ENCODE measurements around the gene ARAP1.

ARAP1 gene

DNA sequence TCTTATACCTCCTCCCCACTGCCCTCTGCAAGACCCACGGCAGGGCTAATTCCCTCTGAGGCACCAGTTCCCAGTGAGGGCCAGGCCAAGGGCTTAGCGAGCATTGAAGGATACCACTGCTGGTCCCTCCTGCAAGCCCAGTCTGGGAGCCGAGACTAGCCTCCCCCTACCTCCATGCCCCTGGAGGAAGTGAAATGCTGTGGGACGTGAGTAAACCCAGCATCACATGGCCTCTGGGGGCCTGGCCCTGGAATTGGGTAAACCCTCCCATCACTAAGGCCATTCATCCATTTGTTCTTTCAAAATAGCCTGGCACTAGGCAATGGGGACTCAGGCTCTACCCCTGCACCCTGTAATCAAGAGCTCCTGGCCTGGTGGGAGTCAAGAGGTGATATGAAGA is 24.7 kb downstream of the ARAP1 start:
- Histone ChIP-seq H3K4me1 (ENCODE audit: control insufficient read depth, insufficient read depth, low read depth, low read length) (peaks cover 18% of the 10 kb centered on the region), H2BK120ac (ENCODE audit: low read depth, low read length) (no peak overlapping the region), H3K18ac (ENCODE audit: low read depth in 1 of 2, low read length in 2 of 2) (no peak overlapping the region), H4K91ac (ENCODE audit: low read length) (no peak overlapping the region), H3K27me3 (ENCODE audit: control insufficient read depth in 1 of 2, insufficient read depth in 1 of 2, low read length in 2 of 2) (no peaks in the 10 kb centered on the region), H2BK5ac (ENCODE audit: low read depth, low read length, poor library complexity, severe bottlenecking) (no peak overlapping the region), H3K14ac (ENCODE audit: low read length in 2 of 2) (no peak overlapping the region), H3K4me3 (ENCODE audit: insufficient read depth in 1 of 2, low read depth in 1 of 2, low read length in 2 of 2) (peak overlapping the region in 1 of 2 experiments; percentile 12), H3K36me3 (ENCODE audit: control insufficient read depth in 1 of 2, insufficient read depth in 2 of 2, low read depth in 1 of 2, low read length in 2 of 2) (peaks cover 22 to 25% of the 10 kb centered on the region in 2 experiments), H3K79me1 (replicated peaks; ENCODE audit: low read length, poor library complexity, severe bottlenecking) (peaks cover 24% of the 10 kb centered on the region), H3K4ac (ENCODE audit: low read depth in 1 of 2, low read length in 2 of 2) (no peak overlapping the region), H3K23ac (ENCODE audit: low read length in 2 of 2) (no peak overlapping the region), H2BK12ac (ENCODE audit: low read length in 2 of 2) (peak overlapping the region in 1 of 2 experiments; percentile 61), H3K9me3 (ENCODE audit: control insufficient read depth, low read length) (peaks cover 3% of the 10 kb centered on the region), H4K8ac (ENCODE audit: low read length) (no peak overlapping the region), H2BK15ac (ENCODE audit: low read depth, poor library complexity, severe bottlenecking) (no peak overlapping the region), H3K27ac (ENCODE audit: low read length, poor library complexity, severe bottlenecking) (no peak overlapping the region), H2AK5ac (ENCODE audit: low read length, severe bottlenecking) (no peak overlapping the region), H3K4me2 (ENCODE audit: low read length, poor library complexity, severe bottlenecking) (no peak overlapping the region), H3K9ac (ENCODE audit: low read length) (peak overlapping the region; percentile 52), H2AFZ (ENCODE audit: low read depth, low read length) (no peak overlapping the region)
- no peak for DNase-seq
- WGBS = 58% methylated on average over 4 of the region's 4 CpGs

DNA sequence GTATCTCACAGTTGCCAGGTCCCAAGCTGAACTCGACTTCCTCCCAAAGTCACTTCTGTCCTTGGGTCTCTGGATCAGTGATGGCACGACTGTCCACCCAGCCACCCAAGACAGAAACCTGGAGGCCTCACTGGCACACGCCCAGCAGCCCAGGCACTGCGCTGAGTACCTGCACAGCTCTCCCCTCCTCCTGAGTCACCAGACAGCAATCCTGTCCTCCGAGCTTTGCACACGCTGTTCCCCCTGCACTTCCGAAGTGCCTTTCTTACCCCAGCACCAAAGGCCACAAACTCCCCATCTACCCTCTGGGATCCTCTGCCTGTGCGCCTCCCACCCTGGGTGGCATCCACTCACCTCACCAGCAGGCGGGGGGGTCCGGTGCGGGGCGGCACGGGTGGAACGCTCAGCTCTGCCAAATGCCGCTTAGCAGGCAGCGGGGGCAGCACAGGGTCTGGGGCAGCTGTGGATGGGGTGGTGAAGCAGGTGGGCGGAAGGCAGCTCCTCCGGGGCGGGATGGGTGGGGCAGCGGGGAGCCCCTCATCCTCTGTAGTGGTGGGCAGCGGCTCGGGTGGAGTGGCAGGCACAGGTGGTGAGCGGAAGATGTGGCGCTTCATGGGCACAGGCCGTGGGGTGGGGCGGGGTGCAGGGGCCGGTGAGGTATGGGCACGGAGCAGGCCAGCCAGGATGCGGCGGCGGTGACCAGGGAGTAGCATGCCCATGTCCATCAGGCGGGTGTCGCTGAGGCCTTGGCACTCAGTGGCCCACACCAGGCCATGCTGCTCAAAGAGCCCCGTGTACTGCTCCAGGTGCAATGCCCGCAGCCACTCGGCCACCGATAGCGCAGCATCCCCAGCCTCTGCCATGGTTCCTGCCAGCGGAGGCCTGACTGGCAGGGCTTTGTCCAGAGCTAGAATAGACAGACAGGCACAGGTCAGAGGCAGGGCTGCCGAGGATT is 25.7 kb downstream of the ARAP1 start:
- Histone ChIP-seq H3K27me3 (ENCODE audit: control insufficient read depth in 1 of 2, insufficient read depth in 1 of 2, low read length in 2 of 2) (no peaks in the 10 kb centered on the region), H3K36me3 (ENCODE audit: control insufficient read depth in 1 of 2, insufficient read depth in 2 of 2, low read depth in 1 of 2, low read length in 2 of 2) (peaks cover 18 to 22% of the 10 kb centered on the region in 2 experiments), H2BK5ac (ENCODE audit: low read depth, low read length, poor library complexity, severe bottlenecking) (no peak overlapping the region), H4K8ac (ENCODE audit: low read length) (no peak overlapping the region), H3K4me1 (ENCODE audit: control insufficient read depth, insufficient read depth, low read depth, low read length) (peaks cover 19% of the 10 kb centered on the region), H3K79me1 (replicated peaks; ENCODE audit: low read length, poor library complexity, severe bottlenecking) (peaks cover 21% of the 10 kb centered on the region), H2BK15ac (ENCODE audit: low read depth, poor library complexity, severe bottlenecking) (no peak overlapping the region), H3K9ac (ENCODE audit: low read length) (peak overlapping the region; percentile 52), H2BK120ac (ENCODE audit: low read depth, low read length) (no peak overlapping the region), H3K14ac (ENCODE audit: low read length in 2 of 2) (no peak overlapping the region), H3K4me3 (ENCODE audit: insufficient read depth in 1 of 2, low read depth in 1 of 2, low read length in 2 of 2) (no peak overlapping the region), H3K9me3 (ENCODE audit: control insufficient read depth, low read length) (peaks cover 3% of the 10 kb centered on the region), H3K27ac (ENCODE audit: low read length, poor library complexity, severe bottlenecking) (no peak overlapping the region), H2AK5ac (ENCODE audit: low read length, severe bottlenecking) (no peak overlapping the region), H2AFZ (ENCODE audit: low read depth, low read length) (no peak overlapping the region), H3K18ac (ENCODE audit: low read depth in 1 of 2, low read length in 2 of 2) (no peak overlapping the region), H3K23ac (ENCODE audit: low read length in 2 of 2) (no peak overlapping the region), H2BK12ac (ENCODE audit: low read length in 2 of 2) (peak overlapping the region in 1 of 2 experiments; percentile 12), H3K4me2 (ENCODE audit: low read length, poor library complexity, severe bottlenecking) (no peak overlapping the region), H4K91ac (ENCODE audit: low read length) (peak overlapping the region; percentile 31), H3K4ac (ENCODE audit: low read depth in 1 of 2, low read length in 2 of 2) (peak overlapping the region in 1 of 2 experiments; percentile 26)
- WGBS = 95% methylated on average over 40 of the region's 40 CpGs
- DNase-seq = no peak

DNA sequence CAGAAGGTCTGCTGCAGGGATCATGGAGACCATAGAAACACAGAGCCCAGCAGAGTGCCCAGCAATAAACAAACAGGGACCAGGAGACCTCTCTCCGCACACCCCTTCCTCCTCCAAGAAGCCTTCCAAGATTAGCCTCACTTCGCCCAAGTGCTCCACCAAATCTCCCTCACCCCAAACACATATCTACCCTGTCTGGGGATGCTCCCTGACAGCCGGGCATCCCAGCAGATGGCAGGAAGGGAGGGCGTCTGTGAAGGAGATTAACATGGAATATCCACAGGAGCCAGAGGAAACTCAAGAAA is 26.5 kb downstream of the ARAP1 start:
- Histone ChIP-seq H3K14ac (ENCODE audit: low read length in 2 of 2) (no peak overlapping the region), H3K9ac (ENCODE audit: low read length) (peak overlapping the region; percentile 20), H2AFZ (ENCODE audit: low read depth, low read length) (no peak overlapping the region), H4K8ac (ENCODE audit: low read length) (no peak overlapping the region), H3K23ac (ENCODE audit: low read length in 2 of 2) (no peak overlapping the region), H3K79me1 (replicated peaks; ENCODE audit: low read length, poor library complexity, severe bottlenecking) (peaks cover 18% of the 10 kb centered on the region), H3K4me3 (ENCODE audit: insufficient read depth in 1 of 2, low read depth in 1 of 2, low read length in 2 of 2) (no peak overlapping the region), H3K4ac (ENCODE audit: low read depth in 1 of 2, low read length in 2 of 2) (no peak overlapping the region), H2BK5ac (ENCODE audit: low read depth, low read length, poor library complexity, severe bottlenecking) (no peak overlapping the region), H3K27ac (ENCODE audit: low read length, poor library complexity, severe bottlenecking) (no peak overlapping the region), H3K4me2 (ENCODE audit: low read length, poor library complexity, severe bottlenecking) (no peak overlapping the region), H3K27me3 (ENCODE audit: control insufficient read depth in 1 of 2, insufficient read depth in 1 of 2, low read length in 2 of 2) (no peaks in the 10 kb centered on the region), H2BK12ac (ENCODE audit: low read length in 2 of 2) (no peak overlapping the region), H3K18ac (ENCODE audit: low read depth in 1 of 2, low read length in 2 of 2) (no peak overlapping the region), H4K91ac (ENCODE audit: low read length) (no peak overlapping the region), H3K9me3 (ENCODE audit: control insufficient read depth, low read length) (no peaks in the 10 kb centered on the region), H2AK5ac (ENCODE audit: low read length, severe bottlenecking) (peak overlapping the region; percentile 3), H3K36me3 (ENCODE audit: control insufficient read depth in 1 of 2, insufficient read depth in 2 of 2, low read depth in 1 of 2, low read length in 2 of 2) (peaks cover 13 to 16% of the 10 kb centered on the region in 2 experiments), H3K4me1 (ENCODE audit: control insufficient read depth, insufficient read depth, low read depth, low read length) (peaks cover 27% of the 10 kb centered on the region), H2BK120ac (ENCODE audit: low read depth, low read length) (no peak overlapping the region), H2BK15ac (ENCODE audit: low read depth, poor library complexity, severe bottlenecking) (no peak overlapping the region)
- DNase-seq = no peak
- WGBS = 100% methylated on average over 3 of the region's 4 CpGs

GRCh38 chr11:72724851-72725723 is 27.1 kb downstream of the ARAP1 start:
- no peak overlapping the region for H4K91ac ChIP-seq (ENCODE audit: low read length)
- peak overlapping the region in 1 of 2 experiments; percentile 29 for H2BK12ac ChIP-seq (ENCODE audit: low read length in 2 of 2)
- no peak overlapping the region for H2AFZ ChIP-seq (ENCODE audit: low read depth, low read length)
- H4K8ac ChIP-seq (ENCODE audit: low read length) = no peak overlapping the region
- H3K4me3 ChIP-seq (ENCODE audit: insufficient read depth in 1 of 2, low read depth in 1 of 2, low read length in 2 of 2) = no peak overlapping the region
- no peak overlapping the region for H2BK5ac ChIP-seq (ENCODE audit: low read depth, low read length, poor library complexity, severe bottlenecking)
- WGBS = 53% methylated on average over 9 of the region's 9 CpGs
- H3K4me1 ChIP-seq (ENCODE audit: control insufficient read depth, insufficient read depth, low read depth, low read length) = peaks cover 33% of the 10 kb centered on the region
- no peak overlapping the region for H3K27ac ChIP-seq (ENCODE audit: low read length, poor library complexity, severe bottlenecking)
- no peak overlapping the region for H3K4ac ChIP-seq (ENCODE audit: low read depth in 1 of 2, low read length in 2 of 2)
- H2AK5ac ChIP-seq (ENCODE audit: low read length, severe bottlenecking) = peak overlapping the region; percentile 71
- no peak overlapping the region for H3K4me2 ChIP-seq (ENCODE audit: low read length, poor library complexity, severe bottlenecking)
- peaks cover 10 to 16% of the 10 kb centered on the region in 2 experiments for H3K36me3 ChIP-seq (ENCODE audit: control insufficient read depth in 1 of 2, insufficient read depth in 2 of 2, low read depth in 1 of 2, low read length in 2 of 2)
- H2BK120ac ChIP-seq (ENCODE audit: low read depth, low read length) = no peak overlapping the region
- H3K23ac ChIP-seq (ENCODE audit: low read length in 2 of 2) = no peak overlapping the region
- H3K9me3 ChIP-seq (ENCODE audit: control insufficient read depth, low read length) = no peaks in the 10 kb centered on the region
- H3K18ac ChIP-seq (ENCODE audit: low read depth in 1 of 2, low read length in 2 of 2) = no peak overlapping the region
- H3K79me1 ChIP-seq (replicated peaks; ENCODE audit: low read length, poor library complexity, severe bottlenecking) = peaks cover 18% of the 10 kb centered on the region
- no peaks in the 10 kb centered on the region for H3K27me3 ChIP-seq (ENCODE audit: control insufficient read depth in 1 of 2, insufficient read depth in 1 of 2, low read length in 2 of 2)
- peak overlapping the region; percentile 20 for H3K9ac ChIP-seq (ENCODE audit: low read length)
- H2BK15ac ChIP-seq (ENCODE audit: low read depth, poor library complexity, severe bottlenecking) = peak overlapping the region; percentile 8
- H3K14ac ChIP-seq (ENCODE audit: low read length in 2 of 2) = no peak overlapping the region
- peak; percentile 87 for DNase-seq

Data from mesenchymal stem cell (in vitro differentiated cells and primary cell).